Activated T-helper 1 cell treated with anti-CD3 and anti-CD28 coated beads, Interleukin-12 subunit alpha, Interleukin-12 subunit beta, Interleukin-2, Interleukin-4 antibody, amounts not matched to agents 30 ng/mL and 10 ng/mL and 1 ng/mL, durations not matched to agents 14 hours and 24 hours and 36 hours (primary cell): ENCODE measurements around the gene ZNF391. TPM values are rescaled to one million over a fixed set of nuclear protein-coding genes. Genes with fewer than 3 reads are reported as not detected.
"Not testable (repeated sequence)": the region's sequence is repeated elsewhere in the genome, so short reads cannot be mapped to it uniquely, and the experiment has no call there.

Experiments used
- DNase-seq: peaks from one replicate; pipeline ENCODE4 v3.0.0; 2021; ENCODE audit warnings: low spot score
- H3K27ac Mint-ChIP-seq: one replicate; pipeline ENCODE4 v1.8.0; 2021; ENCODE audit warnings: mild to moderate bottlenecking, mixed read lengths
- H3K27me3 Mint-ChIP-seq: one replicate; pipeline ENCODE4 v1.8.0; 2022; ENCODE audit warnings: mild to moderate bottlenecking, moderate library complexity, mixed read lengths; ENCODE audit not compliant: insufficient read depth
- H3K36me3 Mint-ChIP-seq: one replicate; pipeline ENCODE4 v1.8.0; 2021; ENCODE audit warnings: low read depth, mixed read lengths
- H3K4me1 Mint-ChIP-seq: one replicate; pipeline ENCODE4 v1.8.0; 2021; ENCODE audit warnings: low read depth, mixed read lengths
- H3K4me3 Mint-ChIP-seq: one replicate; pipeline ENCODE4 v1.8.0; 2021; ENCODE audit warnings: mild to moderate bottlenecking, moderate library complexity, mixed read lengths
- H3K9me3 Mint-ChIP-seq: one replicate; pipeline ENCODE4 v1.8.0; 2021; ENCODE audit warnings: mixed read lengths
- intact Hi-C: fragments of 100-400 bp; cut with micrococcal nuclease; formaldehyde crosslinking; loops from one replicate; pipeline ENCODE4 v1.15.1; 2024
- total RNA-seq: library from RNA; stranded (reverse); gene quantifications from 2 replicates; pipeline ENCODE4 v1.2.3, GENCODE V29; 2022

Gene ZNF391
- total RNA-seq, 1 donor from 2014 or later: 0.44 TPM

DNA sequence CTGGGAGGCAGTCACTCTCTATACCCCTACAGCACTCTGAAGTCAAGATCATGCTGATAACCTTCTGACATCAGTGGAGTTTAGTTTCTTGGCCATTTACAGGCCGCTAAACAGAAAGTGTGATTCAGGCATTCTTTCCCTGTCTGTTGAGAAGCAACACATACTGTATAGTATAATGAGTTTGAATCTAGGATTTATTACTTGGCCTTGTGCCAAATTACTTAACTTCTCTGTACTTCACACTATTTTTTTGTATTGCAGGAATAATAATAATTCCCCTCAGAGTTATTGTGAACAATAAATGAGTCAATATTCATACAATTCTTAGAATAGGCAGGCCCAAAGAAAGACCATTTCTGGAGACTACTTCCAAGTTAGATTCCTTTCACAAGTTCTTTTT, 4.1 kb downstream of the ZNF391 start:
- peaks cover 33% of the 10 kb centered on the region for H3K9me3 Mint-ChIP-seq
- no peaks in the 10 kb centered on the region for H3K27me3 Mint-ChIP-seq
- DNase-seq: no peak
- no peak overlapping the region for H3K27ac Mint-ChIP-seq
- H3K4me3 Mint-ChIP-seq: no peak overlapping the region
- peaks cover 3% of the 10 kb centered on the region for H3K36me3 Mint-ChIP-seq
- H3K4me1 Mint-ChIP-seq: peaks cover 19% of the 10 kb centered on the region
- intact Hi-C loops: no loop called here

DNA sequence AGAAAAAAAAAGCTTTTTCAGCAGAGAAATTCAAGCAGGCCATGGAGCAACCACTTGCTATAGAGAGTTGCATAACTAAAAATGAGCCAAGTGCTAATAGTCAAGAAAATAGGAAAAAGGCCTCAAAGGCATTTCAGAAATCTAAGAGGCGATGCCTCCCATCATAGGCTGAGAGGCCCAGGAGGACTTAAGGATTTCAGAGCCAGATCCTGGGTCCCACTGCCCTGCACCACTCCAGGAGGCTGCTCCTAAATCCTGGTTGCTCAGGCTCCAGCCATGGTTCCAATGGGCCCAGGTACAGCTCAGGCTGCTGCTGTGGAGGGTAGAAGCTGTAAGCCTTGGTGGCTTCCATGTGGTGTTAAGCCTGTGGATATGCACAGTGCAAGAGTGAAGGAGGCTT, 5.5 kb downstream of the ZNF391 start:
- intact Hi-C loops: no loop called here
- no peak for DNase-seq
- Mint-ChIP-seq H3K27ac (no peak overlapping the region), H3K36me3 (peaks cover 2% of the 10 kb centered on the region), H3K27me3 (no peaks in the 10 kb centered on the region), H3K9me3 (peaks cover 24% of the 10 kb centered on the region), H3K4me3 (no peak overlapping the region), H3K4me1 (peaks cover 9% of the 10 kb centered on the region)

DNA sequence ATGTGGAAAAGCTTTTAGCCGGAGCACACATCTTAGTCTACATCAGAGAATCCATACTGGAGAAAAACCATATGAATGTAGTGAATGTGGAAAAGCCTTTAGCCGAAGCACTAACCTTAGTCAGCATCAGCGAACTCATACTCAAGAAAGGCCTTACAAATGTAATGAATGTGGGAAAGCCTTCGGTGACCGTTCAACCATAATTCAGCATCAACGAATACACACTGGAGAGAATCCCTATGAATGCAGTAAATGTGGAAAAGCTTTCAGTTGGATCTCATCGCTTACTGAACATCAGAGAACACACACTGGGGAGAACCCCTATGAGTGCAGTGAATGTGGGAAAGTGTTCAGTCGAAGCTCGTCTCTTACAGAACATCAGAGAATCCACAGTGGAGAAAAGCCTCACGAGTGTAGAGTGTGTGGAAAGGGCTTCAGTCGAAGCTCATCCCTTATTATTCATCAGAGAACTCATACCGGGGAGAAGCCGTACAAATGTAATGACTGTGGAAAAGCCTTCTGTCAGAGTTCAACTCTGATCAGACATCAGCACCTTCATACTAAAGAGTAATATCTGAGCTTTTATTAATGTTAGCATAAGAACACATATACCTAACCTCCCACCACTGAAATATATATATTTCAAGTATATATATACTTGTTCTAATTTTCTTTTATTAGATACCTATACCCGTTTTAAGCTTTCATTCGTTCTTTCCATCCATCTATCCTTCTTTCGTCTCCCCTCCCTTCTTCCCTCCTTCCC, 12.5 kb downstream of the ZNF391 start:
- H3K4me1 Mint-ChIP-seq: no peaks in the 10 kb centered on the region
- no peak for DNase-seq
- H3K9me3 Mint-ChIP-seq: peaks cover 68% of the 10 kb centered on the region
- H3K36me3 Mint-ChIP-seq: peaks cover 6% of the 10 kb centered on the region
- intact Hi-C loops: no loop called here
- no peak overlapping the region for H3K27ac Mint-ChIP-seq
- no peak overlapping the region for H3K4me3 Mint-ChIP-seq
- no peaks in the 10 kb centered on the region for H3K27me3 Mint-ChIP-seq

DNA sequence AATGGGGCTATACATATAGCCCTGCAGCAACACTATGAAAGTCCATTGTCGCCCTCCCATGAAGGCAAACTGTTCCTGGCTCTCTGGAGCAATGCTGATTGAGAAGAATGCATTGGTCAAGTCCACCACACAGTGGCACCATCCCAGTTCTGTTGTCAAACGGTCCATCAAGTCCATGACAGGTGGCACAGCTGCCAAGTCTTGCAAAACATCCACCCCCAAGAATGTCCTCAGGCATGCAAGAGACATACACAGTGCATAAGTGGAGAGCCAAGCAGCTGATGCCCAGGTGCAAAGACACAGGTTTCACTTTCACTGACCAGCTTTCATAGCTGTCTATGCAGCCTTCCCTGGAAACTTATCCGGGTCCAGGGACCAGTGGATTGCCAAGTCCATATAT, 17.5 kb downstream of the ZNF391 start:
- no peak overlapping the region for H3K27ac Mint-ChIP-seq
- no peak for DNase-seq
- no peaks in the 10 kb centered on the region for H3K27me3 Mint-ChIP-seq
- peaks cover 54% of the 10 kb centered on the region for H3K9me3 Mint-ChIP-seq
- intact Hi-C loops: no loop called here
- peaks cover 6% of the 10 kb centered on the region for H3K36me3 Mint-ChIP-seq
- H3K4me3 Mint-ChIP-seq: no peak overlapping the region
- no peaks in the 10 kb centered on the region for H3K4me1 Mint-ChIP-seq

DNA sequence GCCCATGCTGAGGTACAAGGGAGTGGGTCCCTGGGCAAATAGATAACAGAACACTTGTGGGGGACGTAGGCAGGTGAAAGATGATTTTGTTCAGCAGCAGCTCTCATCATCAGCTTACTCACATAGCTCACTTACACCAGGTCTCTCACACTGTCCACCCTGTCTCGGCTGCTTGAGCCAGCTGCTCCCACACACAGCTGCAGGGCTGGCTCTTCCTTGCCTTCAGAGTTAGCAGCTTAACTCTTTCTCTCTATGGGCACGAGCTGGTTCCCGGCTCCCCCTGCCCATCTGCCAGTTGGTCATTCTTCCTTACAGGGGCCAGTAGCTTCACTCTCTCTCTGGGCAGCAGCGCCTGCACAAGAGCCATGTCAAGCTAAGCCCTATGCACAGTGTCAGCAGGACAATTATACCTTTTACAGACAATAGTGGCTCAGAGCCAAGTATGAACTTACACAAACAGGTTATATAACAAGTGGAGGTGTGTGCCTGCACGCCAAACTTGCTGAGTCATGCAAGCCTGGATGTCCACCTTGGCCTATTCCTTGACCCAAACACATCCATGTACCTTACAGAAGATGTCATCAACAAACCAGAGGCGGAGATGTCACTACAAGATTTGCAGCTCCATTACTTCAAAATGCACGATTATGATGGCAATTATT, 18.7 kb downstream of the ZNF391 start:
- DNase-seq: no peak
- no peak overlapping the region for H3K27ac Mint-ChIP-seq
- H3K4me1 Mint-ChIP-seq: no peaks in the 10 kb centered on the region
- no peak overlapping the region for H3K4me3 Mint-ChIP-seq
- H3K27me3 Mint-ChIP-seq: no peaks in the 10 kb centered on the region
- intact Hi-C loops: no loop called here
- peaks cover 44% of the 10 kb centered on the region for H3K9me3 Mint-ChIP-seq
- no peaks in the 10 kb centered on the region for H3K36me3 Mint-ChIP-seq

DNA sequence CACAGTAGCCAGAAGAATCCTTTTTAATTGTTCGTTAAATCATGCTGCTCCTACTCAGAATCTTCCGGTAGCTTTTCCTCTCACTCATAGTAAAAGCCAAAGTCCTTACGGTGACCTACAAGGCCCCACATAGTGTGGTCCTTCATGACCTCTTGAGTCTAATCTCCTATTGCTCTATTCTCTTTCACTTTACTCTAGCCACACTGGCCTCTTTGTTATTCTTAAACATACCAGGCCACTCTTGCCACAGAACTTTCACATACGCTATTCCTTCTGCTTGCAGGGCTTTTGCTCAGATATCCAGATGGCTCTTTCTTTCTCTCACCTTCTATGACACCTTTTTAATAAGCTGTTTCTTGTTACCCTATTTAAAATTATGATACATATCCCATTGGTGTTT, 25.7 kb downstream of the ZNF391 start:
- Mint-ChIP-seq H3K27me3 (no peaks in the 10 kb centered on the region), H3K27ac (no peak overlapping the region), H3K36me3 (no peaks in the 10 kb centered on the region), H3K4me3 (no peak overlapping the region), H3K4me1 (no peaks in the 10 kb centered on the region), H3K9me3 (peaks cover 18% of the 10 kb centered on the region)
- no peak for DNase-seq
- intact Hi-C loops: no loop called here

DNA sequence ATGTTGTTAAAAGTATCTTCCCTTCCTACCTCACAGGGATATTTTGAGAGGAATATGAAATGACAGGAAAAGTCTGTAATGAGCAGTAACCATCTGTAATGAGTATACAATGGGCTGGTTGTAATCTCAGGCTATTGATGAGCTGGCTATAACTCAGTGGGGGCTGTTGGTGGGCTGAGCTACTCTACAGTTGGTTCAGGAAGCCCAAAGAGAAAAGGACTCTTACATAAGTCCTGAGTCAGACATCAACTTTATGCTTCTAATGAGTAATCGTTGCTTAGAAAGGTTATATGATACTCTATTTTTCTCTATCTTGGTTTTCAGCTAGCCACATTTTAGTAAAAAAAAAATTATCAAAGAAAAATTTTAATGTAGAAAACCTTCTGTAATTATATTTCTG, 26.4 kb downstream of the ZNF391 start:
- Mint-ChIP-seq H3K36me3 (no peaks in the 10 kb centered on the region), H3K27ac (no peak overlapping the region), H3K4me1 (no peaks in the 10 kb centered on the region), H3K9me3 (peaks cover 21% of the 10 kb centered on the region), H3K27me3 (no peaks in the 10 kb centered on the region), H3K4me3 (no peak overlapping the region)
- intact Hi-C loops: no loop called here
- DNase-seq: no peak

DNA sequence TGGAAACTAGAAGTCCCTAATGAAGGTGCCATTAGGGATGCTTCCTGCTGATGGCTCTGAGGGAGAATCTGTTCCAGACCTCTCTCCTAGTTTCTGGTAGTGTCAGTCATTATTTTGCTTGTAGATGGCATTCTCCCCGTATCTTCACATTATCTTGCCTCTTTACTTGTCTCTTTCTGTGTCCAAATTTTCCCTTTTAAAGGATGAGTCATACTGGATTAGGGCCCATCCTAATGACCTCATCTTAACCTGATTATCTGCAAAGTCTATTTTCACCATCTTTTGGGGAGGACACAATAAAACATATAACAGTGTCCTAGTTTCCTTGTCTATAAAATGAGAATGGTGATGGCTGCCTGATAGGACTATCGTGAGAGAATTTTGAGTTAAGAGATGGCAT, 27.3 kb downstream of the ZNF391 start:
- Mint-ChIP-seq H3K4me1 (no peaks in the 10 kb centered on the region), H3K27me3 (no peaks in the 10 kb centered on the region), H3K9me3 (peaks cover 17% of the 10 kb centered on the region), H3K27ac (no peak overlapping the region), H3K4me3 (no peak overlapping the region), H3K36me3 (no peaks in the 10 kb centered on the region)
- DNase-seq: no peak
- intact Hi-C loops: no loop called here

DNA sequence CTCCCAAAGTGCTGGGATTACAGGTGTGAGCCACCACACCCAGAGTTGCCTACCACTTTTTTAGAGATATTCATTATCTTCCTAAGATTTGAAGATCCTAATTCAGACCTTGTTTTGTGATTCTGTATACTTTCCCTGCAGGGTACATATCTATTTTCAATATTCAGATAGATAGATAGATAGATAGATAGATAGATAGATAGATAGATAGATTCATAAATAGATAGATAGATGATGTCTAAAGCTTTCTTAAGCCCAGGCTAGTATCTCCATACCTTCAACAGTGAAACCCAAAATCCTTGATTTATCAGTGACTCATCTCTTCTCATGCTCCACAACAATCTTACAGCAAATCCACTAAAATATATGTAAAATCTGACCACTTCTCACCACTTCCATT, 30.8 kb downstream of the ZNF391 start:
- no peaks in the 10 kb centered on the region for H3K4me1 Mint-ChIP-seq
- intact Hi-C loops: no loop called here
- no peak overlapping the region for H3K27ac Mint-ChIP-seq
- no peaks in the 10 kb centered on the region for H3K27me3 Mint-ChIP-seq
- DNase-seq: no peak
- H3K4me3 Mint-ChIP-seq: no peak overlapping the region
- H3K9me3 Mint-ChIP-seq: peaks cover 27% of the 10 kb centered on the region
- H3K36me3 Mint-ChIP-seq: no peaks in the 10 kb centered on the region

DNA sequence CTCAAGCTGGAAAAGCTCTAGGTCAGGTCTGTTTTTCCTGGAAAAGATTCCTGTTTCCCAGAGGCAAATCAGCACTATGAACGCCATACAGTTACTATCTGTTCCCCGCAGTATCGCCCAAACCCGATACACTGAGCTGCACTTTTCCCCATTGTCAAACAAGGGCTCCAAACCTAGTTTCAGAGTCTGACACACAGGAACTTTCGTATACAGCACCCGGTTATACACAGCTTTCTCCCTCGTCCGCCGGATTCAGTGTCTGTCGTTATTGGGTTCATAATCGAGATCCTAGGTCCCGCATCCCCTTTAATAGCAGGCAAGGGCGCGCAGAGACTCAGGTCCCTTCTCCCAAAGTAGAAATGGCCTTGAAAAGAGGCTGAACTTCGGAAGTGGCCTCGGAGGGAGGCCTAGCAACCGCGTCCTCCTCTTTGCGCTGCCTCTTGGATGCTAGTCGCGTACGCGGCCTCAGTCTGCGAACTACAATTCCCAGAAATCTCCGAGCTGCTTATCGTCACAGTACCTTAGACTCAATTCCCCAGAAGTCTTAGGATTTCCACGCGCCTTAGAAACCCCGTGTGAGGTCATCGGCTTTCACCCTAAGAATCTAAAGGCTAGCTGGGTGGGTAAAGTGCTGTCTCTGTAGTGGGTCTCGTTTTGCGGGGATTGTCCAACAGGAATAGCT, 34.2 kb downstream of the ZNF391 start:
- intact Hi-C loops: no loop called here
- Mint-ChIP-seq H3K27me3 (no peaks in the 10 kb centered on the region), H3K36me3 (no peaks in the 10 kb centered on the region), H3K27ac (no peak overlapping the region), H3K4me1 (no peaks in the 10 kb centered on the region), H3K9me3 (peaks cover 21% of the 10 kb centered on the region), H3K4me3 (no peak overlapping the region)
- DNase-seq: no peak

DNA sequence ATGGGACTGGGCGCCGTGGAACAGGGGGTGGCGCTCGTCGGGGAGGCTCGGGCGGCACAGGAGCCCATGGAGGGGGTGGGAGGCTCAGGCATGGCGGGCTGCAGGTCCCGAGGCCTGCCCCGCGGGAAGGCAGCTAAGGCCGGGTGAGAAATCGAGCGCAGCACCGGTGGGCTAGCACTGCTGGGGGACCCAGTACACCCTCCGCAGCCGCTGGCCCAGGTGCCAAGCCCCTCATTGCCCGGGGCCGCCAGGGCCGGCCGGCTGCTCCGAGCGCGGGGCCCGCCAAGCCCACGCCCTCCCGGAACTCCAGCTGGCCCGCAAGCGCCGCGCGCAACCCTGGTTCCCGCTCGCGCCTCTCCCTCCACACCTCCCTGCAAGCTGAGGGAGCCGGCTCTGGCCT, 36.3 kb downstream of the ZNF391 start:
- peaks cover 21% of the 10 kb centered on the region for H3K9me3 Mint-ChIP-seq

DNA sequence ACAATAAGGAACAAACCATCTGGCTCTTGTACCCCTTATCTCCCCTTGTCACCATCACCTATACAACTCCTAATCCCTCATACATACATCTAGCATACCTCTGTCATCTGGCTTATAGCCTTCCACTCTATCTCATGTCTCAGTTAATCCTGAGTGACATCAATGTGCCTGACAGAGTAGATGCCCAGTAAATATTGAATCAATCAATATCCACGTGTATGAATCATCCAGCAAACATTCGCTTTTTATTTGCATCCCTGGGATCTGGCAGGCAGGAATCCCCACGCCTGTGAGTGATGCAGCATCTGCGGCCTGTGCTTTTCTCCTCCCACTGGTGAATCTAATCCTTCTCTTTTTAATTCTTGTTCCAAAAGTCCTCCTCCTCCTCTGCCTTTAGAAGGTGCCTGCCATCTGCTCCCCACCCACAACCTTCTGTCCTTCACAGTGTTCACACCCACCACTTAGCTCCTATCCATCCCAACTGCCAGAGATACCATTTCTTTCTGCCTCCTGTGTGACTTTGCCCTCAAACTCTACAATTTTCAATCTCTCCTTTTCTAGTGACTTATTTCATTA, 37.6 kb downstream of the ZNF391 start:
- Mint-ChIP-seq H3K9me3 (peaks cover 21% of the 10 kb centered on the region), H3K4me3 (no peak overlapping the region), H3K27me3 (no peaks in the 10 kb centered on the region), H3K36me3 (no peaks in the 10 kb centered on the region), H3K27ac (no peak overlapping the region), H3K4me1 (no peaks in the 10 kb centered on the region)
- no peak for DNase-seq
- intact Hi-C loops: no loop called here

More for the DNA sequence above, 36.3 kb downstream of the ZNF391 start:
- H3K4me3 Mint-ChIP-seq, DNase-seq, H3K4me1 Mint-ChIP-seq, H3K27ac Mint-ChIP-seq, H3K27me3 Mint-ChIP-seq, intact Hi-C loops, H3K36me3 Mint-ChIP-seq: not testable (repeated sequence)

DNA sequence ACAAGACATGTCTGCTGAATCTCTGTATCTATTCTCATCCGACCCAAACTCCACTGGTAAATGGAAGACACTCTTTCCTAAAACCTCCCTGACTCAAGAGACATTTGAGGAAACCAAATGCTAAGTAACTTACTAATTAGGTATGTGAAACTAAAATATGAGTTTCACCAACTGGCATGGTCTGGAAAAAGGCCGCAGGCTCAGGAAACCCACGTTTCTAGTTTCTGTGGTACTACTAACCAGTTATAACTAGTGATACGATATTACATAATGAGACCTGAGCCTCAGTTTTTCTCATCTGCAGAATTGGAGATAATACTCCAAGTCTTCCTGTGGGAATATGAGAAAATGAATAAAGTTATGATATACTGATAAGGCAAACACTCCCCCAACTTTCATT, 39.9 kb downstream of the ZNF391 start:
- peaks cover 18% of the 10 kb centered on the region for H3K9me3 Mint-ChIP-seq
- no peak overlapping the region for H3K4me3 Mint-ChIP-seq
- no peak overlapping the region for H3K27ac Mint-ChIP-seq
- H3K4me1 Mint-ChIP-seq: no peaks in the 10 kb centered on the region
- H3K27me3 Mint-ChIP-seq: no peaks in the 10 kb centered on the region
- intact Hi-C loops: no loop called here
- DNase-seq: no peak
- H3K36me3 Mint-ChIP-seq: no peaks in the 10 kb centered on the region
